Hepatocyte (in vitro differentiated cells): ENCODE measurements around the gene CARD11.

Experiments
- CTCF ChIP-seq: fragments of 200-600 bp; sonication (generic); IDR thresholded peaks from 2 replicates; pipeline ENCODE4 v1.5.1; 2016; ENCODE audit warnings: antibody characterized with exemption, mild to moderate bottlenecking; ENCODE audit not compliant: poor library complexity
- EZH2phosphoT487 ChIP-seq: fragments of 200-600 bp; sonication (generic); IDR thresholded peaks from one replicate; pipeline ENCODE4 v1.6.1; 2018; ENCODE audit warnings: antibody characterized with exemption, mild to moderate bottlenecking, low read depth, moderate library complexity; ENCODE audit not compliant: unreplicated experiment, severe bottlenecking

- no peak for TF ChIP-seq CTCF
- TF ChIP-seq EZH2phosphoT487 = no peak
Observed at GRCh38 chr7:2997014-2997413, 46.7 kb downstream of the CARD11 start.
